ENCODE results near the gene TMEM132C. TPM values are rescaled to one million over a fixed set of nuclear protein-coding genes. Genes with fewer than 3 reads are reported as not detected.

TMEM132C gene
- total RNA-seq, 1 donor from 2014 or later: 61.8 TPM

GRCh38 chr12:128578045-128578444 lies 311.1 kb downstream of the TMEM132C start:
- H3K27me3 Mint-ChIP-seq: peaks cover 7% of the 10 kb centered on the region
- TF ChIP-seq CTCF (conservative IDR thresholded peaks at IDR 0.05): no peak
- no peaks in the 10 kb centered on the region for H3K4me1 Mint-ChIP-seq (ENCODE audit: unreplicated experiment)

DNA sequence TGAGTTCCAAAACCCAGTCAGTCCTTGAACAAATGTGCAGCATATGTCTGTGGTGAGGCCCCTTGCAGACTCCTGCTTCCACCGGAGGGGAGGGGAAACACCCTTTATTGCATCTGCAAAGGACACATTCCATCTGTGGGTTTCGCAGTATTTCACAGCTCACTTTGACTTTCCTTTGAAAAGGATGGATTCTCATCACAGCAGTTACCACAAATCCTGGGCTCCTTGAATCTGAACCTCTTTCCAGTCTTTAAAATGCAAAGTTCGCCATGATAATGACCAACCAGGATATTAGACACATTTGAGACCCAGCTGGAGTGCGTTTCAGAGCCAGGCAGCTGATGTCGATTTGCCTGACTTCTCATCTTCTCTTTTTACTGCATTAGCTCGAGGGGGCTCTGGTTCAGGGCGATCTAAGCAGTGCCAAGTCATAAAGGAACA lies 314.4 kb downstream of the TMEM132C start:
- Mint-ChIP-seq H3K36me3 (peaks cover 10% of the 10 kb centered on the region), H3K9me3 (peaks cover 9% of the 10 kb centered on the region), H3K27me3 (peaks cover 7% of the 10 kb centered on the region)

More at GRCh38 chr12:128578045-128578444, 311.1 kb downstream of the TMEM132C start:
- Mint-ChIP-seq H3K27ac (no peak overlapping the region), H3K9me3 (peaks cover 9% of the 10 kb centered on the region), H3K36me3 (peaks cover 10% of the 10 kb centered on the region), H3K4me3 (no peak overlapping the region)
- DNase-seq (ENCODE audit: extremely low spot score, unreplicated experiment): no peak

GRCh38 chr12:128583453-128583852 lies 316.5 kb downstream of the TMEM132C start:
- H3K27me3 Mint-ChIP-seq: peaks cover 4% of the 10 kb centered on the region
- peak; percentile 60 for TF ChIP-seq CTCF (conservative IDR thresholded peaks at IDR 0.05)
- no peak overlapping the region for H3K4me3 Mint-ChIP-seq
- peaks cover 9% of the 10 kb centered on the region for H3K9me3 Mint-ChIP-seq
- H3K36me3 Mint-ChIP-seq: peaks cover 10% of the 10 kb centered on the region
- DNase-seq (ENCODE audit: extremely low spot score, unreplicated experiment): no peak
- no peak overlapping the region for H3K27ac Mint-ChIP-seq
- H3K4me1 Mint-ChIP-seq (ENCODE audit: unreplicated experiment): no peaks in the 10 kb centered on the region

More for the DNA sequence above, 314.4 kb downstream of the TMEM132C start:
- no peaks in the 10 kb centered on the region for H3K4me1 Mint-ChIP-seq (ENCODE audit: unreplicated experiment)
- no peak for TF ChIP-seq CTCF (conservative IDR thresholded peaks at IDR 0.05)
- H3K4me3 Mint-ChIP-seq: no peak overlapping the region
- no peak overlapping the region for H3K27ac Mint-ChIP-seq
- no peak for DNase-seq (ENCODE audit: extremely low spot score, unreplicated experiment)

GRCh38 chr12:128586451-128587029 lies 319.6 kb downstream of the TMEM132C start:
- H3K4me3 Mint-ChIP-seq: no peak overlapping the region
- DNase-seq (ENCODE audit: extremely low spot score, unreplicated experiment): no peak
- TF ChIP-seq CTCF (conservative IDR thresholded peaks at IDR 0.05): no peak
- no peaks in the 10 kb centered on the region for H3K27me3 Mint-ChIP-seq
- H3K9me3 Mint-ChIP-seq: peaks cover 4% of the 10 kb centered on the region
- H3K27ac Mint-ChIP-seq: no peak overlapping the region
- peaks cover 9% of the 10 kb centered on the region for H3K36me3 Mint-ChIP-seq
- H3K4me1 Mint-ChIP-seq (ENCODE audit: unreplicated experiment): peaks cover 3% of the 10 kb centered on the region

GRCh38 chr12:128587918-128588317 lies 320.9 kb downstream of the TMEM132C start:
- H3K9me3 Mint-ChIP-seq: no peaks in the 10 kb centered on the region
- peaks cover 3% of the 10 kb centered on the region for H3K4me1 Mint-ChIP-seq (ENCODE audit: unreplicated experiment)
- no peak for DNase-seq (ENCODE audit: extremely low spot score, unreplicated experiment)
- no peaks in the 10 kb centered on the region for H3K36me3 Mint-ChIP-seq
- no peak overlapping the region for H3K4me3 Mint-ChIP-seq
- H3K27ac Mint-ChIP-seq: no peak overlapping the region
- TF ChIP-seq CTCF (conservative IDR thresholded peaks at IDR 0.05): no peak
- H3K27me3 Mint-ChIP-seq: peaks cover 1% of the 10 kb centered on the region

All from type B pancreatic cell (in vitro differentiated cells).